Left kidney (tissue), 2 donors: Measurements from ENCODE around the gene MARCKSL1. TPM values are rescaled to one million over a fixed set of nuclear protein-coding genes. Genes with fewer than 3 reads are reported as not detected.

Source experiments
- DNase-seq: peaks from one replicate; pipeline ENCODE4 v3.0.0-alpha.2; 2013
- polyA plus RNA-seq: library from polyadenylated mRNA; unstranded; fragments of 120-200 nt; gene quantifications from one replicate; pipeline ENCODE4 v1.2.1, GENCODE V29; 2013; ENCODE audit not compliant: insufficient read length

Gene MARCKSL1
- polyA plus RNA-seq, 1 donor, result 388 TPM

- DNase-seq, result no peak
These were observed 18.0 kb upstream of the MARCKSL1 start for GRCh38 chr1:32353886-32354570.

DNA sequence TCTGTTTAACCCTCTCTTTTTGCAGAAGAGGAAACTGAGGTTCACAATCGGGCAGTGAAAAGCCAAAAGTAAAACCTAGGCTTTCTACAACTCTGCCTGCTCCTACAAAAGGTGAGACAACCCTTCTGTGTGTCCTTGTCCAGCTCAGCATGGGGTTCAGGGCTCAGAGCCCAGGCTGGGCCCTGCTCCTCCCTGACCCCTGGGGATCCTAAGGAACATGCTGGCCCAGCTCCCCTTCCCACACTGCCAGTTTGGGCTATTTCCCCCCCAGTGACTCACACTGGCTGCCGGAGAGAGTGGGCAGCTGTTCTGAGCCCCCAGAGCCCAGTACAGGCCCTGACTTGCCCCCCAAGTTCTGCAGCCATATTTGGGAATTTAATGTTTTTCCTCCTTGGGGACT, 17.4 kb upstream of the MARCKSL1 start:
- no peak for DNase-seq

DNA sequence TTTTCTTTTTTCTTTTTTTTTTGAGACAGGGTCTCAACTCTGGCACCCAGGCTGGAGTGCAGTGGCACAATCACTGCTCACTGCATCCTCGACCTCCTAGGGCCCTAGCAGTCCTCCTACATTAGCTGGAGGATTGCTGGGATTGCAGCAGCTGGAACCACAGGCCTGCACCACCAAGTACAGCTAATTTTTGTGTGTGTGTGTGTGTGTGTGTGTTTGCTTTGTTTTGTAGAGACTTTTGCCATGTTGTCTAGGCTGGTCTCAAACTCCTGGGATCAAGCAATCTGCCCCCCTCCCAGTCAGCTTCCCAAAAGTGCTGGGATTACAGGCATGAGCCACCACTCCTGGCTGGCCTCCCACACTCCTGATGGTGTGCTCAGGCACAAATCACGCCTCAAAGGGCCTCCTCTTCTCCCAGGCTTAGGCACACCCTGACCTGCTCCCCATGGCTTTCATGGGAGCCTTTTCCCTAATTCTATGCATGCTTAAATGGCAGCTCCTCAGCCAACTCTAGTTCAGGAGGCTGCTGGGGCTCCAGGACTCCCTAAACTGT, 16.9 kb upstream of the MARCKSL1 start:
- DNase-seq, result no peak

GRCh38 chr1:32352239-32352745, 16.3 kb upstream of the MARCKSL1 start:
- no peak for DNase-seq

DNA sequence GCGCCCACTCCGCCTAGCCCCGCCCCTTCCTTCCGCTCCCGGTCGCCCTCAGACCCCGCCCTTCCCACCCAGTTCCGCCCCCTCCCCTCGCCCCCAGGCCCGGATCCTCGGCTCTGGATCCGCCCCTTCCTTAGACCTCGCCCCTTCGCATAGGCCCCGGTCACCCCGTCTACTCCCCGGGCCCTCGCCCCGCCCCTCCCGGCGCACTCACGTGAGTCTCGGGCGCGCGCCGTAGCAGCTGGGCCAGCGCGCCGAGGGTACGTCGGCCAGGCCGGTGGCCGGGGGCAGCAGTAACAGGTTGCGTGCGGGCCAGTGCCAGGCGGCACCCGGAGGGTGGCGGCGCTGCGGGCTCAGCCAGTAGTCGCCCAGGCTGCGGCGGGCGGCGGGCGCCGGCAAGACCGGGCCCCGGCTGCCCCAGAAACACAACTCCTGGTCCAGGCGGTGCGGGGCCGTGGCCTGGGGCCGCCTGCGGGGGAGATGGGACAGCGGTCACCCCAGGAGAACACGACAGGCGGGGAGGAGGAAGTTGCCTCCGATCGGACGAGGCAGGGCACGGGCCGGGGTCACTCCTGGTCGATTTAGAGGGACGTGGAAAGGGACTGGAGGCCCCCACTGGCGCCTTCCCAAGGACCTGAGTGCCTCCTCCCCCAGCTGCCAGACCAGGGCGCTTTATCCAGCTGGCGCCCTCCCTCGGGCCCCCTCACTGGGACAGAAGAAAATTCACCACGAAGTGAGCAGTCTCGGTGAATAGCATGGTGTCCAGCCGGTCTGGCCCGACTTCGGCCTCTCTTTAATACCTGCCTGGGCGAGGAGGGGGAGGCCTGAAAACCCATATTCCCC, 15.6 kb upstream of the MARCKSL1 start:
- peak; percentile 95 for DNase-seq

DNA sequence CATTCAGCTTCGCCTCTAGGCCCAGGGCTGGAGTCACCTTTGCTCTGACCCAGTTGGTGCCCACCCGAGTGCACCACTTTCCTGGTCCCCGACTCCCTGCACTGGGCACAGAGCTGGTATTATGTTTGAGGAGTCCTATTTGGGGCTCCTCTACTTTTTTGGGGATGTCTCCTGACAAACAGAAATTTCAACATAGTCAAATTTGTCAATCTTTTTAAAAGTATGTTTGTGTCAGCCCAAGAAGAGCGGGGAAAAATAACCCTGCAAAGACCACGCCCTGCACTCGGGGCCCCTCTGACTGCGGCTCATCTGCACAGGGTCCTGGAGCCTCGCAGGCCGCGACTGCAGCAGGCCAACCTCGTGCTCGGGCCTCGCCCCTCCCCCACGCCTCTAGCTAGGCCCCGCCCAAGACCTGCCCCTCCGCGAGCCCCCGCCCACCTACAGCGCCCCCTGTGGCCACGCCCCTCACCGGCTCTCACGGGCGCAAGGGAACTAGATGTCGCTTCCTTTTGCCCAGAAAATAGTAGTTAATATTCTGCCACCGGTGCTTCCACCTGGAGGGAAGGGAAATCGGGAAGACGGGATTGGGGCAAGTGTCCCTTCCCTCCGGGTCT, 14.9 kb upstream of the MARCKSL1 start:
- no peak for DNase-seq

- no peak for DNase-seq
These were observed 13.2 kb upstream of the MARCKSL1 start for GRCh38 chr1:32349211-32349708.

- no peak for DNase-seq
These were observed 10.6 kb upstream of the MARCKSL1 start for GRCh38 chr1:32346532-32347157.

GRCh38 chr1:32345289-32345827, 9.3 kb upstream of the MARCKSL1 start:
- no peak for DNase-seq

DNA sequence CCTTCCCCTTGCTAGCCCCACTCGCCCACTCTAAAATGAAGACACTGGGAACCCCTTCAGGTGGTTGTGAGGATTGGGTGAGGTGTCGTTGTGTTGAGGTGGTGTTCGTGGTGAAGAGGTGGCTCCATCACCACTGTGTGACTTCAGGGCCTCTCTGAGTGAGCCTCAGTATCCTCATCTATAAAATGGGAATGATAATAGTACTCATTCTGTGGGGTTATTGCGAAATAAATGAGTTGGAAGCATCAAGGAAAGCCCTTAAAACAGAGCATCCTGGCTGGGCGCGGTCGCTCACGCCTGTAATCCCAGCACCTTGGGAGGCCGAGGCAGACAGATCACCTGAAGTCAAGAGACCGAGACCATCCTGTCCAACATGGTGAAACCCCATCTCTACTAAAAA, 6.7 kb upstream of the MARCKSL1 start:
- no peak for DNase-seq

GRCh38 chr1:32341971-32342370, 5.9 kb upstream of the MARCKSL1 start:
- DNase-seq, result no peak

- DNase-seq, result no peak
These were observed 5.2 kb upstream of the MARCKSL1 start for GRCh38 chr1:32341186-32341757.

DNA sequence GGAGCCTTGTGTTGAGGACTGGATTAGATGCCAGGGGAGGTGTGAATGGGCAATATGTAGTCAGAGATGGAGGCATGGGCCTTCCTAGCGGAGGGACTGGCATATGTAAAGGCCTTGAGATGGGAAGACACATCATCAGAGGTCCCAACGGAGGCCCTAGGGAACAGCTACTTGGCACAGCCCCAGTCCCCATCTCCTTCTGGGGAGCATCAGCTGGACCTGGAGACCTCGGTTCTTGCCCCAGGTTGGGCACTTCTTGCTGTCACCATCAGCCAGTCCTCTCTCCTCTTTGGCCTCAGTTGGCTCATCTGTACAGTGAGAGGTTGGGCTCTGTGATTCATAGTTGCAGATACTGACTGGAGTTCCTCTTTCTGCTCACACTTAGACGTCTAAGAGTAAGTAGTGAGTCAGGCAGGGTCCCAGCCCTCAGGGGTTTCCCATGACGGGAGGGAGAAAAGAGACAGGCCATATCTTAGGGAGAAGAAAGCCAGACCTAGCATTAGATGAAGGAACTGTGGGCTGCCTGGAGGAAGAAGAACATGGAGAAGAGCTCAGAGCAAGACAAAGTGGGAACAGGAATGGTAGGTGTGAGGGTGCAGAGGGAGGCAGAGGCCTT, 3.4 kb upstream of the MARCKSL1 start:
- DNase-seq, result no peak

DNA sequence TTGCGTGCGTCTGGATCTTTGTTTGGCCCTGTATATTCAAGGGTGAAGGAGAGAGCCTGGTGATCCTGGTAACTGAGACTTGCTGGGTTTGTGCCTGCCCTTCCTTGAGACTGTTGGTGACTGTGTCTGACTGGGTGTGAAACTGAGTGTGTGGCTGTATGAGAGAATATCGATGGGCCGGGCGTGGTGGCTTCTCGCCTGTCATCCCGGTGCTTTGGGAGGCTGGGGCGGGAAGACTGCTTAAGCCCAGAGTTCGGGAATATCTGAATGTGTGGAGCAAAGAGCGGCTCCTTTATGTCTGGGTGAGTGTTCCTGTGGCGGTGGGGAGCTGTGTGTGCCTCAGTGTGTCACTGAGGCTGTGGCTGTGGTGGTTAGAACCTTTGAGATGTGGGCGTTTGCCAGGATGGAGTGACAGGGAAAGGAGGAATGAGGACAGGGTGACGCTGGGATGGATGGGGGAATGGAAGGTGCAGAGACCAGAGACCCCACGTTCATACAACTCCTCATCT, 2.7 kb upstream of the MARCKSL1 start:
- no peak for DNase-seq

GRCh38 chr1:32337855-32338636, 2.0 kb upstream of the MARCKSL1 start:
- DNase-seq, result no peak

DNA sequence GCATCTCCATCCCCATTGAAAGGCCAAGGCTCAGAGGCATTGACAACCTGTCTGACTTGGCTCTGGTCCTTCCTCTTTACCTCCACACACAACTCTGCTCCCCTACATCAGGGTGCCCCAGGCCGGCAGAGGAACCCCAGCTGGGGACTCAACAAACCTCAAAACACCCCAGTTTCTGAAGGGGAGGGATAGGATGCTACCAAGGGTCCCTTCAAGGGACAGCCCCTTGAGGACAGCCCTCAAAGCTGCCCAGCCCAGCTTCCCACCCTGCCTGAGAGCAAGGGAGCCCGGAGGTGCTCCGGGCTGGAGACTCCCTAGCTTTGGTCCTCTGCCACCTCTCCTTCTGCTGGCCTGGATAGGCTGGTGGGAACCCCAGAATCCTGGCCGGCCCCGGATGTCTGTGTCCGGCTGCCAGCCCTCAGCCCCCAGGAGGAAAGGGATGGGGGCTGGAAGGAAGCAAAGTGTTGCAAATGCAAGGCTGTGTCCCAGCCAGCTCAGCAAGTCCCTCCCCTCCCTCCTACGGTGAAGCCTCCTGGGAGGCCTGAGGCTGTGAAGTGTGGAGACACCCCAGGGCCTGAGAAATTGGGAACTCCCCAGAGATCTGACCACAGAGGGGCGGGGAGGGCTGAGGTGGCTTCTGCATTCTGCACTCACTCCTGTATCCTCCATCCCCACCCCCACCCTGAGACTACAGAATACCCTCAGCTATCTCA, 1.1 kb upstream of the MARCKSL1 start:
- no peak for DNase-seq

DNA sequence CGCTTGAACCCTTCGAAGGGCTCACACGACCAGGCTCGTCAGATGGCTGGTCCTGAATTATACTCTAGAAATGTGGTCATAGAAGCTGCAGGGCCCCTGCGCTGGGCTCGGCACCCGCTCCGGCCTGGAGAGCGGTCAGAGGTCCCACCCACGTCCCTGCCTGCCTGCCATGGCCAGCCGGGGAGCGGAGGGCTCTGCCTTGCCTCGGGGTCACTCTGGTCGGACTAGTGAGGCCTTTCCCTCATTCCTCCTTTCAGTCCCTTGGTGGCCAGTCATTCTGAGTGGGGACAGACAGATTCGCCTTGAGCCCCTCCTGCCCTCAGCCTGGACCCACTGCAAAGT, 529 bp upstream of the MARCKSL1 start:
- DNase-seq, result no peak

DNA sequence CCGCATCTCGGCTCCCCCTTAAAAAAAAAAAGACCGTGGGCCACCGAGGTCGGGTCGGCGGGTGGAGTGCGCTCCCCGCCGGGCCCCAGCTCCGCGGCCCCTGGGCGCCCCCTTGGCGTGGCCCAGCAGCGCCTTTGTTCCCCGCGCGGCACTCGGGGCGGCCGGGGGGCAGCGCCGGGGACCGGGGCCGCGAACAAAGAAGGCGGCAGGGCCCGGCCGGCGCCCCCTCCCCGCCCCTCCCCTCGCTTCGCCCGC, 571 bp downstream of the MARCKSL1 start:
- no peak for DNase-seq

GRCh38 chr1:32334864-32335534, 1.0 kb downstream of the MARCKSL1 start:
- DNase-seq, result no peak
